SH-SY5Y (cell line): ENCODE data around the gene VSTM2L.

Source experiments
- GATA2 ChIP-seq: IDR thresholded peaks from 2 replicates; pipeline ENCODE4 v1.6.1; 2011; ENCODE audit warnings: mild to moderate bottlenecking, low read depth, low read length
- GATA3 ChIP-seq: IDR thresholded peaks from 2 replicates; pipeline ENCODE4 v1.6.1; 2011; ENCODE audit warnings: low read depth, mild to moderate bottlenecking, low read length, moderate library complexity

DNA sequence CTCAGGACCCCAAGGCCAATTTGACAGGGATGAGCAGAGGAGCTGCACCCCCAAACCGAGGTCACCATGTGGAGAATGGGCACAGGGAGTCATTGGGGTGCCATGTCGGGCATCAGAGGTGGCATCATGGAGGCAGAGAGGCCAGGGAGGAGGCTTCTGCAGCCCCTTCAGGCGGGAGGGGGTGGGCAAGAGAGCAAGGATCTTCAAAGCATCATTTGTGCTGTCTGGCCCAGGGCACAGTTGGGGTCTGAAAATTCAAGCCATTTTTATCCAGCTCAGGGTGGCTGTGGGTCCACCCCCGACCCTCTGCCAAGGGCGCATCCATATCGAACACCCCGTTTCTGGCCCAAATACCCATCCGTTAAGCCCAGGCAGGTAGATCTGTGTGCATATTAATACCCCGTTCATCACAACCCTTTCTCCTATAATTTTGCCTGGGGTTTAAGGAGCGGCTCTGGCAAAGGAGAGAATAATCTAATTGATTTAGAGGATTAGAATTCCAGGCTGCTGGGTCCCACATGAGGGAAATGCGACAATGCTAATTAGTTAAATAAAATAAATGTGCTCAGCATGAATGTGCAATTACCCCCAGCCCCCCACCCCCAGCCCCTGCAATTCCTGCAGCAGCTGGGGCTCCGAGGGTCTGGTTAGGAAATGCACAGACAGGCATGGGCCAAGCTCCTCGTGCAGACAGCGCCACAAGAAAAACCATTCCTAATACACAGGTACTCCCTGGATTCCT is 31.9 kb downstream of the VSTM2L start:
- TF ChIP-seq GATA3 (no peak), GATA2 (no peak)
